Lower lobe of right lung (tissue), 2 donors: Measurements from ENCODE around the gene ENAH. TPM values are rescaled to one million over a fixed set of nuclear protein-coding genes. Genes with fewer than 3 reads are reported as not detected.

Experiments used
- ATAC-seq, 2 donors: fragments of 200-7000 bp; cut with Tn5 transposase; one replicate each; pipeline ENCODE4 v1.9.1; 2020 to 2022; ENCODE audit warnings: mild to moderate bottlenecking in 2 of 2, moderate library complexity in 2 of 2
- DNase-seq: peaks from one replicate; pipeline ENCODE4 v3.0.0-alpha.2; 2020
- H3K27ac ChIP-seq: fragments of 200-600 bp; one replicate; pipeline ENCODE4 v1.8.0; 2022
- H3K27me3 ChIP-seq: fragments of 200-600 bp; one replicate; pipeline ENCODE4 v1.8.0; 2022; ENCODE audit warnings: low read depth
- H3K36me3 ChIP-seq: fragments of 200-600 bp; one replicate; pipeline ENCODE4 v1.8.0; 2022; ENCODE audit warnings: mild to moderate bottlenecking
- H3K4me1 ChIP-seq: fragments of 200-600 bp; one replicate; pipeline ENCODE4 v1.8.0; 2022
- H3K4me3 ChIP-seq: fragments of 200-600 bp; one replicate; pipeline ENCODE4 v1.8.0; 2022; ENCODE audit warnings: mild to moderate bottlenecking
- H3K9me3 ChIP-seq: fragments of 200-600 bp; one replicate; pipeline ENCODE4 v1.8.0; 2022
- CTCF ChIP-seq: fragments of 200-600 bp; IDR thresholded peaks from one replicate; pipeline ENCODE4 v1.8.0; 2022; ENCODE audit warnings: antibody characterized with exemption, mild to moderate bottlenecking
- intact Hi-C: fragments of 100-400 bp; cut with DNase I; formaldehyde crosslinking; loops from one replicate; pipeline ENCODE4 v1.11.0; 2022
- total RNA-seq: library from RNA; stranded (reverse); fragmentation: NEBNext Ultra II Directional; extraction: Animal tissue kit (Norgen Biotek cat#: 25700); gene quantifications from one replicate; pipeline ENCODE4 v1.2.1, GENCODE V29; 2021
- donor health status: DM: no; HTN: yes; CAD: no; lungs with severe emphysema.

ENAH gene
- total RNA-seq, 1 donor from 2014 or later: 51.4 TPM

GRCh38 chr1:225578251-225578977 is 74.5 kb downstream of the ENAH start:
- Histone ChIP-seq H3K4me3 (no peak overlapping the region), H3K27me3 (no peaks in the 10 kb centered on the region), H3K36me3 (no peaks in the 10 kb centered on the region), H3K4me1 (peaks cover 8% of the 10 kb centered on the region), H3K9me3 (no peaks in the 10 kb centered on the region), H3K27ac (no peak overlapping the region)
- ATAC-seq: no peak
- intact Hi-C loops: no loop called here
- no peak for DNase-seq
- no peak for TF ChIP-seq CTCF

- DNase-seq (no peak), ATAC-seq (no peak)
- no peak for TF ChIP-seq CTCF
- Histone ChIP-seq H3K9me3 (no peaks in the 10 kb centered on the region), H3K4me1 (peaks cover 8% of the 10 kb centered on the region), H3K27me3 (no peaks in the 10 kb centered on the region), H3K36me3 (no peaks in the 10 kb centered on the region), H3K27ac (no peak overlapping the region), H3K4me3 (no peak overlapping the region)
- intact Hi-C loops: no loop called here
Measured at GRCh38 chr1:225577241-225577640, 75.7 kb downstream of the ENAH start.

DNA sequence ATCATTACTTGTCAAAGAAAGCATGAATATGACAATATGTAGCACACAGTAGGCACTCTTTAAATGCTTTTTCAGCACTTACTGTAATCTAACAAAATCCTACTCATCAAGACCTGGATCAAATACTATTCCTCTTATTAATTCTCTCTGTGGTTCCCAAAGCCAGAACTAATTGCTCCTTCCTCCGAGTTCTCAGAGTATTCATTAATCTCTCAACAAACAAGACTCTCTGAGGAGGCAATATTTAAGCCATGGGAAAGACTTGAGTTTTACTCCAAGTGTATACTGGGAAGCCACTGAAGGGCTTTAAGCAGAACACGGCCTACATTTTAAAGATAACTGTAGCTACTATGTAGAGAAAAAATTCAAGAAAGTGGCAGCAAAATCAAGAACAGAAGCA is 79.7 kb downstream of the ENAH start:
- Histone ChIP-seq H3K4me1 (peaks cover 5% of the 10 kb centered on the region), H3K4me3 (no peak overlapping the region), H3K27me3 (no peaks in the 10 kb centered on the region), H3K36me3 (no peaks in the 10 kb centered on the region), H3K27ac (no peak overlapping the region), H3K9me3 (no peaks in the 10 kb centered on the region)
- intact Hi-C loops: no loop called here
- TF ChIP-seq CTCF: no peak
- ATAC-seq (no peak), DNase-seq (no peak)

- intact Hi-C loops: no loop called here
- Histone ChIP-seq H3K4me3 (no peak overlapping the region), H3K9me3 (no peaks in the 10 kb centered on the region), H3K27ac (no peak overlapping the region), H3K27me3 (no peaks in the 10 kb centered on the region), H3K36me3 (no peaks in the 10 kb centered on the region), H3K4me1 (no peaks in the 10 kb centered on the region)
- DNase-seq: no peak
- TF ChIP-seq CTCF: no peak
- no peak for ATAC-seq
Measured at GRCh38 chr1:225572422-225572821, 80.5 kb downstream of the ENAH start.

DNA sequence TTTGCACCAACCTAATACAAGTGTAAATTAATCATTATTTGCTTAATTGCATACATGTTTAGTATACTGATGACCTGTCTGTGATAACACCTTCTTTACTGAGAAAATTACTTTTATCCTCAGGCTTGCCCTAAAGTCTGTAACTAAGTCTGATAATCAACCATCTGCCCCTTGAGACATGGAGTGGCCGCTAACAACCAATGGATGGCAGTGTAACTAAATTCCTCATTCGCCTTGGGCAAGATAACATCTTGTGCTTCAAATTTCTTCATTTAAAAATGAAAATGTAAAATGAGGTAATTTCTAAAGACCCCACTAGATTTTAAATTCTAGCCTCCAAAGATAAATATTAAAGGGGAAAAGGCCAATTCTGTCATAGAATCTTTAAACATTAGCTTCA is 85.1 kb downstream of the ENAH start:
- TF ChIP-seq CTCF: no peak
- no peak overlapping the region for H3K4me3 ChIP-seq
- H3K36me3 ChIP-seq: no peaks in the 10 kb centered on the region
- ATAC-seq (no peak), DNase-seq (no peak)
- no peaks in the 10 kb centered on the region for H3K27me3 ChIP-seq
- no peaks in the 10 kb centered on the region for H3K9me3 ChIP-seq
- H3K27ac ChIP-seq: no peak overlapping the region
- intact Hi-C loops: no loop called here
- H3K4me1 ChIP-seq: no peaks in the 10 kb centered on the region
